Uterus (tissue), 4 donors: ENCODE results near the gene CARMIL3. TPM values are rescaled to one million over a fixed set of nuclear protein-coding genes. Genes with fewer than 3 reads are reported as not detected.

Experiments
- DNase-seq, 2 donors: peaks; one replicate each; pipeline ENCODE4 v3.0.0-alpha.2; 2019 to 2020
- H3K27ac ChIP-seq, 2 donors: fragments of 200-600 bp; sonication (generic); 1 replicate in 1 of 2; 2 replicates in 1 of 2; pipeline ENCODE4 v1.5.1; 2016 to 2018
- H3K27me3 ChIP-seq, 2 donors: fragments of 200-600 bp; sonication (generic); one replicate each; pipeline ENCODE4 v1.5.1; 2018 to 2019; ENCODE audit warnings: control low read depth in 1 of 2
- H3K36me3 ChIP-seq, 2 donors: fragments of 200-600 bp; sonication (generic); one replicate each; pipeline ENCODE4 v1.5.1; 2019; ENCODE audit warnings: control low read depth in 1 of 2
- H3K4me1 ChIP-seq, 2 donors: fragments of 200-600 bp; sonication (generic); one replicate each; pipeline ENCODE4 v1.5.1; 2018 to 2019; ENCODE audit warnings: control low read depth in 1 of 2
- H3K4me3 ChIP-seq, 2 donors: fragments of 200-600 bp; sonication (generic); 1 replicate in 1 of 2; 2 replicates in 1 of 2; pipeline ENCODE4 v1.5.1; 2018 to 2019; ENCODE audit warnings: mild to moderate bottlenecking in 1 of 2
- H3K9me3 ChIP-seq, 2 donors: fragments of 200-600 bp; sonication (generic); one replicate each; pipeline ENCODE4 v1.5.1; 2019; ENCODE audit warnings: control low read depth in 1 of 2
- CTCF ChIP-seq, 4 experiments: fragments of 200-600 bp in 2 of 4; fragments of 450-650 bp in 2 of 4; sonication (generic) in 2 of 4; IDR thresholded peaks; one replicate each; pipeline ENCODE4 v1.5.1; 2016 to 2019; ENCODE audit warnings: antibody characterized with exemption in 4 of 4, mild to moderate bottlenecking in 2 of 4, moderate library complexity in 1 of 4
- POLR2A ChIP-seq, 2 donors: fragments of 450-650 bp; IDR thresholded peaks; one replicate each; pipeline ENCODE4 v1.6.1; 2016; ENCODE audit warnings: antibody characterized with exemption in 2 of 2, mild to moderate bottlenecking in 1 of 2, moderate library complexity in 1 of 2
- intact Hi-C: fragments of 100-400 bp; cut with DNase I; formaldehyde crosslinking; loops from one replicate; pipeline ENCODE4 v1.15.1; 2023; ENCODE audit warnings: low total_unique reads
- total RNA-seq, 4 donors: library from RNA; depleted of rRNA in 3 of 4; stranded (reverse); fragments of >200 nt in 3 of 4; gene quantifications; one replicate each; pipeline versions ENCODE4 v1.1.0 to v1.2.4, GENCODE V29; 2014 to 2023
- donor health status: DM: yes; HTN: yes; CAD: no.

Gene CARMIL3
- total RNA-seq, 4 donors from 2014 or later = 0.21 to 0.48 TPM; not detected in 2

DNA sequence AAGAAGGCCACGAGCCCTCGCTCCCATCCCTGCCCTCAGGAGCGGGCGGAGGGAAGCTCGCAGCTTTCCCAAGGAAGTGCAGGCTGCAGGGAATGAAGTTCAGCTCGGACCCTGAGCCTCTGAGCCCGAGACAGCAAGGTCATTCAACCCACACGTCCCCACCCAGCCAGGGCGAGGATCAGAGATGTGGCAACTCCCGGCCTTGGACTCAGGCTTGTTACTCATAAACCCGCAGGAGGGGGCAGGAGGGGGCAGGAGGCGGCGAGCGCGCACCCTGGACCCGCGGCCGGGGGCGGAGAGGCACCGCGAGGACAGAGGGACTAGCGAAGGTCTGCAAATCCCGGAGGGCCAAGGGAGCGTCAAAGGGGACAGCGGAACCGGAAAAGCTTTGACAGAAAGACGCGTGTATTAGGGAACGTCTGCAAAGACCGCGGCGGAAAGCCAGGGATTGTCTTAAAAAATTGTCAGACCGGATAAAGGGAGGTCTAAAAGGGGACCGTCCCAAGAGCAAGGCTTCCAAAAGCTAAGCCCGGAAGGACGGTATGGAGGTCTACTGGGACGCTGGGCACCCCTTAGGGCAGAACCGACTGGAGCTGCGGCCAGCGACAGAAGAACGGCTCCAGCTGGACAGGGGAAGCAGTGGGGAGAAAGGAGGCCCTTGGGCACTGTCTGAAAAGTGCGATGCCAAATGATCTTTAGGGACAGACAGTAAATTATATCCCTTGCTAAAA lies 62.2 kb downstream of the CARMIL3 start:
- H3K27me3 ChIP-seq = no peaks in the 10 kb centered on the region
- H3K36me3 ChIP-seq = no peaks in the 10 kb centered on the region
- peak; percentile 78 to 85 for DNase-seq
- peak in 1 of 2 donors; percentile 33 for TF ChIP-seq POLR2A (IDR thresholded peaks at IDR 0.05)
- peak in 1 of 4 experiments; percentile 2 for TF ChIP-seq CTCF (IDR thresholded peaks at IDR 0.05)
- H3K27ac ChIP-seq = peak overlapping the region; percentile 99 to 100
- intact Hi-C loops = no loop called here
- H3K4me1 ChIP-seq = no peaks in the 10 kb centered on the region
- peak overlapping the region; percentile 60 to 82 for H3K4me3 ChIP-seq
- H3K9me3 ChIP-seq = no peaks in the 10 kb centered on the region

DNA sequence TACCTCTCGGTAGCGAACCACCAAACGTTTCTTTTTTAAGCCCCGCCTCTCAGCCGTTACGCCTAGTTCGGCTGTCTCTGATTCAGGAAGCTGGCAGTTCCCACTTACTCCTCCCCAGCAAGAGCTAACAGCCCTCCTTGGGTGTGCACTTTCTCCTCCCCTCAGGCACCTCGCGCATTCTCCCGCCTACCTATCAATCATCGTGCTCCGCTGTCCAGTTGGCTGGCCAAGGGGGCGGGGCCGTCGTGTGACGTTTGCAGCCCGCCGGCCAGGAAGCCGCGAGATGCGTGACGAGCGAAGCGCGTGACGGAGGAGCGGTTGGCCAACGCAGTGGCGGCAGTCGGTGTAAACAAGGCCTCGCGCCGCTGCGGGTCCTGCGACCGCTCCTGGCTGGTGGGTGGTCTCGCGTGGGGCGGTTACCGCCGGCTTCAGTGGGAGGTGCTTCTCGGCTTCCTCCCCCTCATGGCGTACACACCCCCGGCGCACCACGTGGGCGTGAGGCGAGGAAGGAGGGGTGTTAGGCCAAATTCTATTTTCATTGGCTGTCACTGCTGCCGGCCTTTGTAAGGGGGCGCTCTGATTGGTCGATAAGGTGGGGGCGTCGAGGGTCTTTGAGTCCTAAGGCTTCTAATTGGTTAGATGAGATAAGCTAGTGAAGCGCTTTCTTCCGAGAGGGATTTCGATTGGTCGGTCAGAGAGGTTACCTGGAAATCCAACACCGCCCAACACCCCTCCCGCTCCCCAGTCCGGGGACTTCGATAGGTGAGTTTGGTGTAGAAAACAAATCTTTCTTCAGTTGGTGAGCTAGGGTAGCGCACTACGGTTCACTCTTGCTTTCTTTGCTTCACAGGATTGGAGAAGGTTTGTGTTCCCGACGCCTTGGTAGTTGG lies 63.0 kb downstream of the CARMIL3 start, which contains the start of the genes DCAF11 and NRL:
TSS of gene DCAF11 (plus strand) at position 246 of the 890 bp plus-strand sequence. CDS start 818 bp downstream, outside the sequence.
TSS of gene NRL (minus strand) at position 418 of the 890 bp plus-strand sequence. CDS start 32,101 bp downstream, outside the sequence.
- peak within 1 kb of the TSS; percentile 99 to 100 for H3K27ac ChIP-seq
- peak; percentile 49 to 61 for TF ChIP-seq POLR2A (IDR thresholded peaks at IDR 0.05)
- TF ChIP-seq CTCF (IDR thresholded peaks at IDR 0.05) = peak in 1 of 4 experiments; percentile 4
- no peaks in the 10 kb centered on the region for H3K27me3 ChIP-seq
- no peaks in the 10 kb centered on the region for H3K4me1 ChIP-seq
- peak; percentile 98 to 99 for DNase-seq
- peak within 1 kb of the TSS; percentile 60 to 82 for H3K4me3 ChIP-seq
- H3K36me3 ChIP-seq = no peaks in the 10 kb centered on the region
- H3K9me3 ChIP-seq = no peaks in the 10 kb centered on the region
- intact Hi-C loops = no loop called here

- no peaks in the 10 kb centered on the region for H3K36me3 ChIP-seq
- no peak for DNase-seq
- peak overlapping the region; percentile 60 to 82 for H3K4me3 ChIP-seq
- intact Hi-C loops = no loop called here
- H3K27ac ChIP-seq = peak overlapping the region; percentile 99 to 100
- TF ChIP-seq CTCF (IDR thresholded peaks at IDR 0.05) = no peak
- TF ChIP-seq POLR2A (IDR thresholded peaks at IDR 0.05) = no peak
- H3K4me1 ChIP-seq = no peaks in the 10 kb centered on the region
- no peaks in the 10 kb centered on the region for H3K27me3 ChIP-seq
- H3K9me3 ChIP-seq = no peaks in the 10 kb centered on the region
Measured at GRCh38 chr14:24115422-24116127, 63.8 kb downstream of the CARMIL3 start.

GRCh38 chr14:24116128-24116814 lies 64.5 kb downstream of the CARMIL3 start:
- Histone ChIP-seq H3K9me3 (no peaks in the 10 kb centered on the region), H3K27ac (no peak overlapping the region), H3K4me3 (peak overlapping the region in 1 of 2 donors; percentile 60), H3K36me3 (no peaks in the 10 kb centered on the region), H3K4me1 (no peaks in the 10 kb centered on the region), H3K27me3 (no peaks in the 10 kb centered on the region)
- intact Hi-C loops = no loop called here
- no peak for DNase-seq
- TF ChIP-seq CTCF (IDR thresholded peaks at IDR 0.05) = no peak
- TF ChIP-seq POLR2A (IDR thresholded peaks at IDR 0.05) = no peak
